Vagina (tissue), 2 donors: ENCODE data around the gene SULT2B1.

Experiments used
- CTCF ChIP-seq, 3 experiments: fragments of 450-650 bp in 2 of 3; fragments of 200-600 bp in 1 of 3; sonication (generic) in 1 of 3; IDR thresholded peaks; one replicate each; pipeline ENCODE4 v1.5.1; 2017 to 2019; ENCODE audit warnings: antibody characterized with exemption in 3 of 3, mild to moderate bottlenecking in 2 of 3, moderate library complexity in 2 of 3
- POLR2A ChIP-seq, 2 donors: fragments of 450-650 bp; IDR thresholded peaks; one replicate each; pipeline ENCODE4 v1.6.1; 2017; ENCODE audit warnings: antibody characterized with exemption in 2 of 2, mild to moderate bottlenecking in 2 of 2, moderate library complexity in 2 of 2
- POLR2AphosphoS5 ChIP-seq, 2 donors: sonication (generic); formaldehyde crosslinking; IDR thresholded peaks; one replicate each; pipeline ENCODE4 v1.9.0; 2017; ENCODE audit warnings: antibody characterized with exemption in 2 of 2, mild to moderate bottlenecking in 2 of 2, low read depth in 1 of 2; ENCODE audit not compliant: insufficient read depth in 1 of 2

- TF ChIP-seq POLR2A (IDR thresholded peaks at IDR 0.05) (no peak), CTCF (IDR thresholded peaks at IDR 0.05) (no peak), POLR2AphosphoS5 (IDR thresholded peaks at IDR 0.05; ENCODE audit: insufficient read depth in 1 of 2, low read depth in 1 of 2) (peak in 1 of 2 donors; percentile 69)
These were observed 1.9 kb downstream of the SULT2B1 start for GRCh38 chr19:48553676-48554384.
